HG02623 (cell line): ENCODE data around the gene CDK5R1.
"Not testable (repeated sequence)": the region's sequence is repeated elsewhere in the genome, so short reads cannot be mapped to it uniquely, and the experiment has no call there.

Source experiments
- ATAC-seq: cut with Tn5 transposase; IDR thresholded peaks from one replicate; pipeline ENCODE4 v1.9.1; 2021; ENCODE audit warnings: moderate library complexity; ENCODE audit not compliant: unreplicated experiment

CDK5R1 gene

DNA sequence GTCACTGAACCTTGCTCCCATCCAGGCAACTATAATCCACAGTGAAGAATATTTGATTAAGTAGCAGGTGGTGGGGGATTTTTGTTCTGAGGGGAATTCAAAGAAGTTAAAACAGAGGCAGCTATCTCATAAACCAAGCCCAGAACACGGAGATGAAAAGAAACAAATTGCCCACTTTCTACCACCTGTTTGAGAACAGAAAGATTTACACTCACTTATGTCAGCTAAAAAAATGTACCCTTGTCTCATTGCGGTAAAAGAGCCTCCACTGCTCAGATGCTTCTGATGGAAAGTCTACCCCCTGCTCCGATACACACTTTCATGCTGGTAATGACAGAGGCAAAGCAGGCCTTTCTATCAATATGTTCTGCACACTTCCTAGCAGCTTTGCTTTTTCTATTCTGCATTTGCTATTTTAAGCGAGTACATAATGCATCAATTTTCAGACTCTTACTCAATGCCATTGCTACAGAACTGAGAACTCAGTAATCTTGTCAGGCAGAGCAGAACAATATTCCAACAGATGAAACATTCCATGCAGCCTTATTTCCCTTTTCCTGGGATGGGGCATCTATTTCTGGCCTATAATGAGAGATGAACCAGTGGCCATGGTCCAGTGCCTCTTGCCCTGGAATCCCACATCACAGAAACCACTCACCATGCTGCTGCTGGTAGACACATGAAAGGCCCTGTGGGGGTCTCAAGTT, 29.0 kb downstream of the CDK5R1 start:
- ATAC-seq, result peak; percentile 48

DNA sequence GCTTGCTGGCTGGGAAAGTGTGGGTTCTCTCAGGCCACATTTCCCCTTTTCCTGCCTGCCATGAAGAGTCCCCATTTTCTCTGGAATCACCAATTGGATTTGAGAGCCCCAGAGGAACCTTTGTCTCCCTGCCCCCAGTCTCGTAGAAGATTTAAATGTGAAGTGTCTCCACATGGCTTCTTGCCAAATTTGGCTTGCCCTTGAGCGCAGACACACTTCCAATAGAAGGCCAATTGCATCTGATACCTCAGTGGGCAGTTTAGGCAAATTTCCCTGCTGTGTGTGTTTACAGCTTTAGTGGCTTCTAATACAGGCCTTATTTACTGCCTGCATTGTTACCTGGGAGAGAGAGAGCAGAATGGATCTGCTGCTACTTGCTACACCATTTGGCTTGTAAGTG, 29.7 kb downstream of the CDK5R1 start:
- ATAC-seq, result no peak

DNA sequence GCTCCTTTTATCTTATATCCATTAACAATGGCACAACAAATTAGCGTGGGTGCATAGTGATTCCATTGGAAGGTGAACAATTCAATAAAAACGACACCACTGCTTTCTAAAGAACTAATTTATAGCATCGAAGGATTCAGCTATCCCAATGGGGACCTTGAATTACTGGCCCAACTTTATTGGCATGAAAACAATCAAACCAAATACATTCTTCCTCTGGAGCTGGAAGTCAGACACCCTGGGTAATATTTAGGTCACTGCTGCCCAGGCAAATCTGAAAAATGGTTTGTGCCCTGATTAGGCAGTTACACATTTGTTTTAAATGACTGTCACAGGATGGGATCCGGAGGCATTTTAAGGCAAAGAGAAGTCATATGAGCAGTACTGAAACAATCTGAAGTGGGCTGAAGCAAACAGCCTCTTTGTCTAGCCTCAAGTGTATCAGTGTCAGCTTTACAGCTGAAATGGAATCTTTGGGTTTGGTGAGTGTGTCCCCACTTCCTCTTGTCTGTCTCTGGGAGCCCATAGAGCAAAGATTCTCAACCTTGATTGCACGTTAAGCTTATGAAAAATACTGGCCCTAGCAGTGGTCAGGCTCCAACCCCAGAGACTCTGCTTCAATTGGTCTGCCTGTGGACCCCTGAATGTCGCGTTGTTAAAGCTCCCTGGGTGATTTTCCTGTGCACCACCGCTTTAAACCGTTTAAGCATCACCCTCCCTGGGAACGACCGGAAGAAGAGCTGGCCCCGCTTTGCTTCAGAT, 30.3 kb downstream of the CDK5R1 start:
- ATAC-seq, result no peak

DNA sequence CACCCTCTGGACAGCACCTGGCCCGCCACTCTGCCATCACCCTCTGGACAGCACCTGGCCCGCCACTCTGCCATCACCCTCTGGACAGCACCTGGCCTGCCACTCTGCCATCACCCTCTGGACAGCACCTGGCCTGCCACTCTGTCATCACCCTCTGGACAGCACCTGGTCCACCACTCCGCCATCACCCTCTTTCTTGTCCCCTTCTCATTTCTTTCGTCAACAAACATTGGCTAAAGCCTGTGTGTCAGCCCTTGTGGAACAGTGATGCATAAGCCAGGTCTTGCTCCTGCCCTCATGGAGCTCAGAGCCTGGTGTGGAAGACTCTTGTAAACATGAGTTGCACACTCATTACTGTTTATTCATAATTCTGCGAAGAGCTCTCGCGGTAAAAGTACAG, 31.2 kb downstream of the CDK5R1 start:
- no peak for ATAC-seq

DNA sequence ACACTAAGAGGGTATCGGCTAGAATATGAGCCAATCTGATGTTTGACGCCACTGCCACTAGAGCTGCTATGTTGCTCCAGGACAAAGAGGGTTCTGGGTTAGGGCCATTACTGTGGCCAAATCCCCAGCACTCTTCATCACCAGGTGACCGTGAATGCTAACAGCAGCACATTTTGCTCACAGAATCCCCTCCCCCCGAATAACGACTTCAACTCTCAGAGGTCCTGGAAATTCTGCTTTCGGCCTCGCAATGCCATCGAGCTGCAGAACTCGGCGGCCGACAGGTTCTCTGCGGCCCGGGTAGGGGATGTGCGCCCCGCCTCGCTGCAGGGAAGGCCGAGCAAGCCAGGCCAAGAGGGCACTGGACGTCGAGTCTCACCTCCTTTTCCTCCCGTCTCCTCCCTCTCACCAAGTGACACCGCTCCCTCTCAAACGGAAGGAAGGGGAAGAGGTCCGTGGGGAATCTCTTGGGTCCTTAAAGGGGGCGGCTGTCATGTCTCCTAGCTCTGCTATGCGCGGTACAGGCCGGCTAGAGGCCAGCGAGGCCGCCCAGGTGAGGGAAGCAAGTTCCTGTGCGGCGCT, 31.9 kb downstream of the CDK5R1 start:
- ATAC-seq, result no peak

DNA sequence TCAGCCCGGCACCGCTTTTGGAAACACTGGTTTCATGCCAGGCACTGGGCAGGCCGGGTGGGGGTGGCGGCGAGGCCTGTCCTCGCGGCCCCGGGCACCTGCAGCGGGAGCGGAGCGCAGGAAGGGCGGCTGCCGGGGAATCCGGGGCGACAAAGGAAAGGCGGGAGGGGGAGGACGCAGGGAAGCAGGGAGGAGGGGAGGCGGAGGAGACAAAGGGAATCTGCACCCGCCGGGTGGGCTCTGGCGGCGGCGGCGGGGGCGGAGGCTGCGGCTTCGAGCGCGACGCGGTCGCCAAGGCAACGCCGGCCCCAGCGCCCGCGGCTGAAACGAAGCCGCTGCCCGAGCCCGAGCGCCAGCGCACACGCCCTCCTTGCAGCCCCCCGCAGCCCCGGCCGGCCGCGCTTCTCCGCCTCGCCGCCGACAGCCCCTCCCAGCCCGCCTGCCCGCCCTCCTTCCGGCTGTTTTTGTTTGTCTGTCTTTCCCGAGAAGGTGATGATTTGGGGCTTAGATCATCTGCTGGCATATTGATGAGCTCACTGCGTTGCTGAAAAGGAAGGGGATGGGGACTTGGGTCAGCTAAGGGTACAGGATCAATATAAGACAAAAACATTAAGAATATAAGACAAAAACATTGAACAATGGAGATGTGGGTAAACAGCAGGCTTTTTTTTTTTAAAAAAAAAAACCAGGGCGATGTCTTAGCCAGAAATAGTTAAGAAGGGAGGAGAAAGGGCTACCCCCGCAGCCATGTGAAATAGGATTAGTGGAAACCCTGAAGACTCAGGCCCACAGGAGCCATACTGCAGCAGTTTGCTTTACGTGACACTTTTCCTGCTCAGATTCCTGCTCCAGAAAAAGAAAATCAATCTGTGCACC, 32.7 kb downstream of the CDK5R1 start:
- no peak for ATAC-seq

DNA sequence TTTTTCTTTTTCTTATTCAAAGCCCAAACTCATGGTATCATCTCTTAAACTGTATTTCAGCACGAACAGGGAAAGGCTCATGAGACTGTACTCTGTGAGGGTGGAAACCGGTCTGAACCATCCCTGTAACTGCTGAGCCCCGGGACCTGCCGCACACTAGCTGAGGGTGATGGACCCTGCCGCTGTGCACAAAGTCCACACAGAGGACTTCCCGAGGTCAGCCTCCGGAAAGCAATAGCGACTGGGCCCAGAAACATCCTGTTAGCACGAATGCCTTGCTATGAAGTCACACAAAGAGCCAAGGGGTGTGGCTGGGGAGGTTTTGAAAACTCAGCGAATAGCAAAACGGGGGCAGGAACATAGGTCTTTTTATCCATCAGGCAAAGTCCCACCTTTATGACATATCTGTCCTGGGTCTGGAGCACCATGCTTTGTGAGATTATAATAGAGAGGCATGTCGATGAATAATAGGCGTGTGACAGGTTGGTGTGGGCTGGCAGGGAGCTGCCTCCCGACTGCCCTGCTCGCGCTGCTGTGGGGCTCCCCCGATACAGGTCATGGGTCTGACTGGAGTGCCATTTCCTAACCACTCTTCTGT, 33.4 kb downstream of the CDK5R1 start:
- no peak for ATAC-seq

DNA sequence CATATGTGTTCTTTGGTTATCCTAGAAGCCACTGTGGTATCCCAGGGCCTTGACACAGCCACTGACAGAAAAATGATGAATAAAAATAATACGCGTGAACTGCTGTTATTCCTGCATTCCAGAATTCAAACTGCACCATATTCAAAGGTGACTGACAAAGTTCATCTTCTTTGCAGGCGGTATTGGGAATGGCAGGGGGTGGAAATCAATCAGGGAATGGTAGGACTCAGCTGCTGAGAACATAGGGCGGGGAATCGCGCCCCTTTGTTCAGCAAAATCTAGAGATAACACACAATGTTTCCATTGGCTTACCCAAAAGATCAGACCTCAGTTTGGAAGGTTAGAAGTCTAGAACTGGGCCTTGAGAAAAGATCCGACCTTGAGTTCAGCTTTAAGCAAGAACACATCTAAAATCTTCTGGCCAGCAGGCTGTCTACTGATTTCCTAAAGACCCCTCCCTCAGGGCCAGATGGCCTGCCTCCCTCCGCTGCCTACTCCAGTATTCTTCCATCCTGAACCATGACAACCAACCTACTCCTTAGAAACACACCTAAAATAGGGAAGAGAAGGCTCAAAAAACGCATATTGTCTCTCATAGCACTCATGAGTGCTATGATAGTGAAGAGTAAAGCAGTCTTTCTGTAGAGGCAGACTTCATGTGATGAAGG, 34.1 kb downstream of the CDK5R1 start:
- ATAC-seq, result no peak

DNA sequence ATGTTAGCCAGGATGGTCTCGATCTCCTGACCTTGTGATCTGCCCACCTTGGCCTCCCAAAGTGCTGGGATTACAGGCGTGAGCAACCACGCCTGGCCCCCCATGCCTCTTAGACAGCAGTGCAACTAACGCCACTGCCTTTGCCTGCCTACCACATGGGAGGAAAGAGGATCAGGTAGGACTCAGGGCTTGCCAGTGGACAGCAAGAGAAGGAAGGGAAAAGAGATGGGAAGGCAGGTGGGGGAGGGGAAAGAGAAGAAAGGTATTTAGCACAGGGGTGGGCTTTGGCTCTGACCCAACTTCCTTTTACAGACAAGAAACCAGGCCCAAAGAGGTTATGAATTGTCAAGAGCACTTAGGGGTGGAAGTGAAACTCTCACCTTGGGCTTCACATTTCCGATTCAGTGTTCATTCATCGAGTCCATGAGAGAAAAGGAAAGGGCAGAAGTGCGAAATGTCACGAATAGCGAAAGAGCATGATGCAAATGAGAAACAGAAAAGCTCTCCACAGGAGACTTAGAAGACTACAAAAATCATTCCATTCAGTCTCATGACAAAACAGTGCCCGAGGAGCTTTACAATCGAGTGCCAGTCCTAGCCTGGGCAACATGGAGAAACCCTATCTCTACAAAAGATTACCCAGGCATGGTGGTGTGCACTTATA, 36.4 kb downstream of the CDK5R1 start:
- ATAC-seq, result peak; percentile 50

DNA sequence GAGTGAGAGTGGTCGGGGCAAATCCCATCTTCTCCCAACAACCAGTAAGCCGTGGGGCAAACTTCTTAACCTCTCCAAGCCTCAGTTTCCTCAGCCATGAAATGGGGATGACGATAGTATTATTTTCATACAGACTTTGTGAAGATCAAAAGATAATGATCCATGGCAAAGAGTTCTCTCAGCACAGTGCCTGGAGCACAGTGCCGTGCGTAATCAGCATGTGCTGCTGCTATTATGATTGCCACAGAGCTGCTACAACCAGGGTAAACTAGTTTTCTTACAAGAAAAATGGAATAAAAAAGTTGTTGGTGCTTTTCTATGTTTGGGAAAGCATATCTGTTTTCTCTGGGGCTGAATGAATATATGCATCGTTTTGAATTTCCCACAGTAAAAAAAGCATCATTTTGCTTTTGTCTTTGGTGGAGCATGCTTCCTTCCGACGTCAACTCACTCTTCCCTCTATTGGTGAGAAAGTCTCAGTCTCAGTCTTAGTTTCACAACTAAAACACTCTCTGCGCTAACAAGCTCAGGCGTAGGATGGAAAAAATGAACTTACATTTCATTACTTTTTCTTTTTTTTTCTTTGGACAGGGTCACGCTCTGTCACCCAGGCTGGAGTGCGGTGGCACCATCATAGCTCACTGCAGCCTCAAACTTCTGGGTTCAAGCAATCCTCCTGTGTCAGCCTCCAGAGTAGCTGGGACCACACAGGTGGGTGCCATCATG, 37.2 kb downstream of the CDK5R1 start:
- ATAC-seq, result no peak

DNA sequence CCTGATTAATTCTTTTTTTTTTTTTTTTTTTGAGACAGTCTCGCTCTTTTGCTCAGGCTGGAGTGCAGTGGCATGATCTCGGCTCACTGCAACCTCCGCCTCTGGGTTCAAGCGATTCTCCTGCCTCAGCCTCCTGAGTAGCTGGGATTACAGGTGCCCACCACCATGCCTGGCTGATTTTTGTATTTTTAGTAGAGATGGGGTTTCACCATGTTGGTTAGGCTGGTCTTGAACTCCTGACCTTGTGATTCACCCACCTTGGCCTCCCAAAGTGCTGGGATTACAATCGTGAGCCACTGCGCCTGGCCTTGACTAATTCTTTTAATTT, 37.7 kb downstream of the CDK5R1 start:
- ATAC-seq, result not testable (repeated sequence)

DNA sequence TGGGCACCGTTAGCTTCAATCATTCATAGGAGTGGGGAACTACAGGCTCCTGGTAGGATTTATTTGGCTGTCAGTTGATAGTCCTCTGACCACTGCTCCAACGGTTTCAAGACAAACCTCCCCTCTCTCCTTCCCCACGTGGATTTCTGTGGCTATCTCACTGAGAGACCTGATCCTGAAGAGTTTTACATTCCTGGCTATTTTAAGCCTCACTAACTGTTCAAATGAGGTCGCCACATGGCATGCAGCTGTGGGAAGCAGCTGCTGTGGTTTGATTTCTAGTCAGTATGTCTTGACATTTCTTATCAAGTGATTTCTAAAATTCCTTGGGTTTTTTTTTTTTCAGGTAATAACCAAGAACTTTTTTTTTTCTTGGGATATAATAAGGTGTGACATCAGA, 38.3 kb downstream of the CDK5R1 start:
- ATAC-seq, result no peak

DNA sequence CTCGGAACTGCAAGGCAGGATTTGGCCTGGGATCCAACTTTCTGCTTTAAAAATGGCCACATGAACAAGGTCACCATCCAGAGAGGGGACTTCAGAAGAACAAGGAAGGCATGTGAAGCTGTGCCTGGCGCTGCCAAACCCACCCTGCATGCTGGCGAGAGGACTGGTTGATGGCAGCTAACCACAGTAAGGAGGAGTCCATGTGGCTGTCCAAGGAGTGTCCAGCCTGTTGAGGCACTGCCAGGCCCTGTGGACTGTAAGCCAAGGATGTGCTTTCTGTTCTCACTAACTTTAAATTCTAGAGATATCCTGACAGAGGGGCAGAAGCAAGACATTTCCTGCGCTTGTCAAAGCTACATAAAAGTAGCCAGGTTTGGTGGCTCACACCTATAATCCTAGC, 40.4 kb downstream of the CDK5R1 start:
- no peak for ATAC-seq

DNA sequence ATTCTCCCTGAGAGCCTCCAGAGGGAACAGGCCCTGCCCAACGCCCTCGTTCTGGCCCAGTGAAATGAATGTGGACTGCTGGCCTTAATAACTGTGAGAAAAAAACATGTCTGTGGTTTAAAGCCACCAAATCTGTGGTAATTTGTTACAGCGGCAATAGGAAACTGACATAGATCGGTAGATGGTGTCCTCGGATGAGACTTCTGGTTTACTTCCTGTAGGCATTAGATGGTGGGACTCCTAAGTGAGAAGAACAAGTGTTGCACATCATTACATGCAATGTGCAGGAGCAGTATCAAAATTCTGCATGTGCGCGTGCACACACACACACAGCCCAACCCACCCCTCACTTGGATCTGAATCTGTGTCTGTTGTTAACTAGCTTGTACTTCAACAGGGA, 42.0 kb downstream of the CDK5R1 start:
- no peak for ATAC-seq

DNA sequence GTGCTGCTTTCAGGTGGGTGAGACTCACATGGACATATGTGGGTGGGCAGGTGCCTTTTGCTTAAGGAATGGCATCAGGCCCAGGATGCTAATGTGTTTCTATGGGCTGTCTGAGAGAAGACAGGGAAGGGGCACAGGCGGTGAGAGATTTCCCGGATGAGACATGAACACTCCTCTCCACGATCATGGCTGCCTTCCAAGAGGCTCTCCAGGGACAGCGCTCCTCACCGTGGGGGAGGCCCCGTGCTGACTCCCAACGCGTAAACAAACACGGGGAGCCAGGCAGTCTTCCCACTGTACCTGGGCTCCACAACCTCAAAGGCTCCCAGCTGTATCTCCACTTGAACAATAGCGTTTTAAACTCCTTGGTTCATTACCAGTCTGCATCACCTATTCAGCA, 42.8 kb downstream of the CDK5R1 start:
- no peak for ATAC-seq

DNA sequence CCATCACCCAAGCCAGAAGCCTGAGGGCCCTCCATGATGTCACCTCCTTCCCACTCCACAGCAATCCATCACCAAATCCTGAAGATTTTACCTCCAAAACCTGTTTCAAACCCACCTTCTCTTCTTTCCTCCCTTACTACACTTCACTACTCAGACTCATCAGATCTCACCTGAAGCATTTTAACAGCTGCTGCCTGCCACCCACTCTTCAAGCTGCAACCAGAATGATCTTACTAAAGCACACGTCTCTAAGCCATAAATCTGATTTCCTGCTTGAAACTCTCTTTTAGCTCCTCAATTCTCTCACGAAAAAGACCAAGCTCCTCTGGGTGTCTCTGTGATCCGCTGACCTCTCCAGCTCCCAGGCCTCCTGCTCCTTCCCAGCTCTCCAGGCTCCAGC, 46.5 kb downstream of the CDK5R1 start:
- no peak for ATAC-seq

DNA sequence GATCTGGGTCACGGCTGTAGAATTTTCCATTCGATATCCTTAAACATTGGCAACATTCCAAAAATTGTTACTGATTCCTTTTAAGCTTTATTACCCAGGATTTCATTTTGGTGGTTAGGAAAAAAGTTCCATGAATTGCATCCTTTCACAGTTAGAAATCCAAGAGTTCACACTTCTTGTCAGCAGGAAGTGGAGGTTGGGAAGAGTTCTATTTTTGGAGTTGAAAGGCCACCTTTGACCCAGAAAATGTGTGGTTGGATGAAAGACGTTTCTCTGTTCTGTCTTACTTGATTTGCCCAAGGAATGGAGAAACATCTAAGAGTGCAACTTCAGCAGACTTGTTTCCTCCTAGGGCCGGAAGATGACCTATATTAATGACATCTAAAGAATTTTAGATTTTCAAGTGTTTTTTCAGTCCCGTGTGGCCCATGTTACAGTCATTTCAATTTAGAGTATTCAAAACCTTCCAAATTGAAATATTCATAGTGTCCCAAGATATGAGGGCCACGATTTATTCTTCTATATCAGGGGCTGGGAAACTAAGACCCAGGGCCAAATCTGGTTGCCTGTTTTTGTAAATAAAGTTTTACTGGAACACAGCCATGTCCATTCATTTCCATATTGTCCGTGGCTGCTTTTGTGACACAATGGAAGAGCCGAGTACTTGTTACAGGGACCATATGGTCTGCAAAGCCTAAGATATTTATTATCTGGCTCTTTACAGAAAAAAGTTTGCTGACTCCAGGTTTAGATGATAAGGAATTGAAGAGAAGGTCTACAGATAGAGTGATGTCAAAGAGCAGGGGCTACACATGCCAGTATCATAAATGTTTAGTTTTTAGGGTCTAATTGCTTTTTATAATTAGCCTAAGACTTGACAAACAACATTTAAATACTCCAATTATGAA, 50.2 kb downstream of the CDK5R1 start:
- ATAC-seq, result no peak
